Measurements from ENCODE around the gene MT1M. TPM values are rescaled to one million over a fixed set of nuclear protein-coding genes. Genes with fewer than 3 reads are reported as not detected.

The MT1M gene
- total RNA-seq, 1 experiment from 2014 or later: 0.39 TPM

DNA sequence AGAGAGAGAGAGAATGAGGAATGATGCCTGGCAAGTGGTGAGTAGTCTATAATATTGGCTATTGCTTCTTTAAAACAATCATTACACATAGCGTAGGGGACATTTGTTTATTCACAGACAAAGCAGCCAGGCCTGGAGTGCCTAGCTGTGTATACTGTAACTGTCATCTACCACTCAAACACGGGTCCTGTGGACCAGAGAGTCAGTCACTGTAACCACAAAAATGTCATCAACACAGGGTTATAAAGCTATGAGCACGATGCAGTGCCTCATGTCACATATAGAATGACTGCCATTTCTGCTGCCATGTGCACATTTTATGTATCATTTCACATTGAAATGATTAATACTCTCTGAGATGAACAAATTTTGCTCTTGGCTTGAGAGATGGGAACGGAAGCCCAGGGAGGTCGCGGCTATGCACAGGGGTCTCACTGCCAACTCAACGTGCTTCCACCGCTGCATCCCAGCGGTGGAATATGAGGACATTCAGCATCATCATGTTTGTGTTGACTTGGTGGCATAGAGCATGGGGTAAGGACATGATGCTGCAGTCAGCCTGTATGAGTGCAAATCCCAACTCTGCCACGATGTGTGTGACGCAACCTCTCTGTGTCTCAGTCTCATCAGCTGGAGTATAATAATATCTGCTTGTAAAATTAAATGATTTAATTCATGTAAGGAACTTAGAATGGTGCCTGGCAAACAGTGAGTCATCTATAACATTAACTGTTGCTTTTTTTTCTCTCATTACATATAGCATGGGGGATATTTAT is 40.5 kb downstream of the MT1M start (continued):
- TF ChIP-seq TCF7L2 (IDR thresholded peaks at IDR 0.05; ENCODE audit: borderline replicate concordance, extremely low read depth, insufficient read depth, insufficient read length) (no peak), POLR2AphosphoS5 (IDR thresholded peaks at IDR 0.05; ENCODE audit: low read depth, low read length) (no peak), JUND (IDR thresholded peaks at IDR 0.05) (no peak)
- TF ChIP-seq, protein P1, sequence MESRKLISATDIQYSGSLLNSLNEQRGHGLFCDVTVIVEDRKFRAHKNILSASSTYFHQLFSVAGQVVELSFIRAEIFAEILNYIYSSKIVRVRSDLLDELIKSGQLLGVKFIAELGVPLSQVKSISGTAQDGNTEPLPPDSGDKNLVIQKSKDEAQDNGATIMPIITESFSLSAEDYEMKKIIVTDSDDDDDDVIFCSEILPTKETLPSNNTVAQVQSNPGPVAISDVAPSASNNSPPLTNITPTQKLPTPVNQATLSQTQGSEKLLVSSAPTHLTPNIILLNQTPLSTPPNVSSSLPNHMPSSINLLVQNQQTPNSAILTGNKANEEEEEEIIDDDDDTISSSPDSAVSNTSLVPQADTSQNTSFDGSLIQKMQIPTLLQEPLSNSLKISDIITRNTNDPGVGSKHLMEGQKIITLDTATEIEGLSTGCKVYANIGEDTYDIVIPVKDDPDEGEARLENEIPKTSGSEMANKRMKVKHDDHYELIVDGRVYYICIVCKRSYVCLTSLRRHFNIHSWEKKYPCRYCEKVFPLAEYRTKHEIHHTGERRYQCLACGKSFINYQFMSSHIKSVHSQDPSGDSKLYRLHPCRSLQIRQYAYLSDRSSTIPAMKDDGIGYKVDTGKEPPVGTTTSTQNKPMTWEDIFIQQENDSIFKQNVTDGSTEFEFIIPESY (IDR thresholded peaks at IDR 0.05; ENCODE audit: extremely low read depth, insufficient replicate concordance, low read length): no peak

DNA sequence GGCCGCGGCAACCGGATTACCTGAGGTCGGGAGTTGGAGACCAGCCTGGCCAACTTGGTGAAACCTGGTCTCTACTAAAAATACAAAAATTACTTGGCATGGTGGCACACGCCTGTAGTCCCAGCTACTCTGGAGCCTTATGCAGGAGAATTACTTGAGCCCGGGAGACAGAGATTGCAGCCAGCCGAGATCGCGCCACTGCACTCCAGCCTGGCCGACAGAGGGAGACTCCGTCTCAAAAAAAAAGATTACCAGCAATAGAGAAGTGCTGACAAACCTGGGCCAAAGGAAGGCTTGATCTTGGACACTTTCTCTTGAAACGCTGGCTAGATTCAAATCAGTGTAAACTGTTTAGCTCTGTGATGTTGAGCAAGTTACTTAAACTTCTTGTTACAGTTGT is 41.5 kb downstream of the MT1M start:
- H4K20me1 ChIP-seq (ENCODE audit: insufficient read depth): no peaks in the 10 kb centered on the region
- H3K79me2 ChIP-seq (ENCODE audit: insufficient read depth, low read length): no peaks in the 10 kb centered on the region
- peak; percentile 75 for ATAC-seq
- TF ChIP-seq CBX3 (IDR thresholded peaks at IDR 0.05; ENCODE audit: low read depth): no peak
- peak; percentile 56 for TF ChIP-seq RAD21 (IDR thresholded peaks at IDR 0.05; ENCODE audit: low read depth)
- TF ChIP-seq FOSL1 (IDR thresholded peaks at IDR 0.05; ENCODE audit: low read depth): no peak
- no peak for TF ChIP-seq SRF (IDR thresholded peaks at IDR 0.05; ENCODE audit: low read depth)
- TF ChIP-seq ZFX (IDR thresholded peaks at IDR 0.05): no peak
- TF ChIP-seq ZNF274 (IDR thresholded peaks at IDR 0.05; ENCODE audit: low read depth, low read length): no peak
- no peak for TF ChIP-seq EZH2 (IDR thresholded peaks at IDR 0.05)
- TF ChIP-seq, protein P2, sequence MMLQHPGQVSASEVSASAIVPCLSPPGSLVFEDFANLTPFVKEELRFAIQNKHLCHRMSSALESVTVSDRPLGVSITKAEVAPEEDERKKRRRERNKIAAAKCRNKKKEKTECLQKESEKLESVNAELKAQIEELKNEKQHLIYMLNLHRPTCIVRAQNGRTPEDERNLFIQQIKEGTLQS (IDR thresholded peaks at IDR 0.05): no peak
- TF ChIP-seq, protein P3, sequence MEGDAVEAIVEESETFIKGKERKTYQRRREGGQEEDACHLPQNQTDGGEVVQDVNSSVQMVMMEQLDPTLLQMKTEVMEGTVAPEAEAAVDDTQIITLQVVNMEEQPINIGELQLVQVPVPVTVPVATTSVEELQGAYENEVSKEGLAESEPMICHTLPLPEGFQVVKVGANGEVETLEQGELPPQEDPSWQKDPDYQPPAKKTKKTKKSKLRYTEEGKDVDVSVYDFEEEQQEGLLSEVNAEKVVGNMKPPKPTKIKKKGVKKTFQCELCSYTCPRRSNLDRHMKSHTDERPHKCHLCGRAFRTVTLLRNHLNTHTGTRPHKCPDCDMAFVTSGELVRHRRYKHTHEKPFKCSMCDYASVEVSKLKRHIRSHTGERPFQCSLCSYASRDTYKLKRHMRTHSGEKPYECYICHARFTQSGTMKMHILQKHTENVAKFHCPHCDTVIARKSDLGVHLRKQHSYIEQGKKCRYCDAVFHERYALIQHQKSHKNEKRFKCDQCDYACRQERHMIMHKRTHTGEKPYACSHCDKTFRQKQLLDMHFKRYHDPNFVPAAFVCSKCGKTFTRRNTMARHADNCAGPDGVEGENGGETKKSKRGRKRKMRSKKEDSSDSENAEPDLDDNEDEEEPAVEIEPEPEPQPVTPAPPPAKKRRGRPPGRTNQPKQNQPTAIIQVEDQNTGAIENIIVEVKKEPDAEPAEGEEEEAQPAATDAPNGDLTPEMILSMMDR (IDR thresholded peaks at IDR 0.05 in 2 of 3, conservative IDR thresholded peaks at IDR 0.05 in 1 of 3; ENCODE audit: borderline replicate concordance in 1 of 3, insufficient read depth in 1 of 3, low read depth in 2 of 3, low read length in 2 of 3): peak in 2 of 3 experiments; percentile 30 to 51; a peak in 3 of 6 replicates
- TF ChIP-seq POLR2A (IDR thresholded peaks at IDR 0.05; ENCODE audit: borderline replicate concordance, extremely low read depth, insufficient read depth, insufficient read length): no peak
- TF ChIP-seq, protein P4, sequence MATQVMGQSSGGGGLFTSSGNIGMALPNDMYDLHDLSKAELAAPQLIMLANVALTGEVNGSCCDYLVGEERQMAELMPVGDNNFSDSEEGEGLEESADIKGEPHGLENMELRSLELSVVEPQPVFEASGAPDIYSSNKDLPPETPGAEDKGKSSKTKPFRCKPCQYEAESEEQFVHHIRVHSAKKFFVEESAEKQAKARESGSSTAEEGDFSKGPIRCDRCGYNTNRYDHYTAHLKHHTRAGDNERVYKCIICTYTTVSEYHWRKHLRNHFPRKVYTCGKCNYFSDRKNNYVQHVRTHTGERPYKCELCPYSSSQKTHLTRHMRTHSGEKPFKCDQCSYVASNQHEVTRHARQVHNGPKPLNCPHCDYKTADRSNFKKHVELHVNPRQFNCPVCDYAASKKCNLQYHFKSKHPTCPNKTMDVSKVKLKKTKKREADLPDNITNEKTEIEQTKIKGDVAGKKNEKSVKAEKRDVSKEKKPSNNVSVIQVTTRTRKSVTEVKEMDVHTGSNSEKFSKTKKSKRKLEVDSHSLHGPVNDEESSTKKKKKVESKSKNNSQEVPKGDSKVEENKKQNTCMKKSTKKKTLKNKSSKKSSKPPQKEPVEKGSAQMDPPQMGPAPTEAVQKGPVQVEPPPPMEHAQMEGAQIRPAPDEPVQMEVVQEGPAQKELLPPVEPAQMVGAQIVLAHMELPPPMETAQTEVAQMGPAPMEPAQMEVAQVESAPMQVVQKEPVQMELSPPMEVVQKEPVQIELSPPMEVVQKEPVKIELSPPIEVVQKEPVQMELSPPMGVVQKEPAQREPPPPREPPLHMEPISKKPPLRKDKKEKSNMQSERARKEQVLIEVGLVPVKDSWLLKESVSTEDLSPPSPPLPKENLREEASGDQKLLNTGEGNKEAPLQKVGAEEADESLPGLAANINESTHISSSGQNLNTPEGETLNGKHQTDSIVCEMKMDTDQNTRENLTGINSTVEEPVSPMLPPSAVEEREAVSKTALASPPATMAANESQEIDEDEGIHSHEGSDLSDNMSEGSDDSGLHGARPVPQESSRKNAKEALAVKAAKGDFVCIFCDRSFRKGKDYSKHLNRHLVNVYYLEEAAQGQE (IDR thresholded peaks at IDR 0.05; ENCODE audit: low read depth): no peak
- no peak for TF ChIP-seq EGR1 (IDR thresholded peaks at IDR 0.05; ENCODE audit: low read depth)
- no peak for TF ChIP-seq SIN3A (IDR thresholded peaks at IDR 0.05; ENCODE audit: low read depth)
- no peak for DNase-seq (ENCODE audit: low read depth, low spot score)
- ChIA-PET CTCF (no interaction called here), POLR2A (interaction anchor here (1.6 kb wide), 1 partner anchor 9 kb away, joined by 5 read pairs; no protein-coding TSS in a partner anchor), RAD21 (ENCODE audit: low non-redundant PET in 1 of 2, low total read pairs in 2 of 2, uncharacterized antibody in 2 of 2, unreplicated experiment in 2 of 2) (no interaction called here)
- no peak overlapping the region for H3K4me2 ChIP-seq (ENCODE audit: low read length)
- H2AFZ ChIP-seq (ENCODE audit: low read depth, low read length, poor library complexity, severe bottlenecking): no peak overlapping the region
- no peaks in the 10 kb centered on the region for H3K27me3 ChIP-seq (ENCODE audit: insufficient read depth, low read length)
- no peak overlapping the region for H3K9ac ChIP-seq (ENCODE audit: low read length)
- no peaks in the 10 kb centered on the region for H3K9me3 ChIP-seq (ENCODE audit: control insufficient read depth in 1 of 2, insufficient read depth in 1 of 2, low read depth in 1 of 2, low read length in 2 of 2)
- H3K9me2 ChIP-seq (ENCODE audit: insufficient read depth): no peaks in the 10 kb centered on the region
- intact Hi-C loops (cut with micrococcal nuclease): no loop called here
- H3K36me3 ChIP-seq (ENCODE audit: control insufficient read depth in 1 of 2, insufficient read depth in 2 of 2, low read length in 2 of 2): no peaks in the 10 kb centered on the region
- no peaks in the 10 kb centered on the region for H3K4me1 ChIP-seq (ENCODE audit: control insufficient read depth in 1 of 2, insufficient read depth in 2 of 2, low read length in 2 of 2)
- H3K27ac ChIP-seq (ENCODE audit: low read depth, low read length): no peak overlapping the region
- no peak overlapping the region for H3K4me3 ChIP-seq (replicated peaks in 1 of 2; ENCODE audit: low read depth in 1 of 2, low read length in 2 of 2)
- BruUV-seq (replicated peaks): no TSS peak
